HG03066 (cell line): Measurements from ENCODE around the gene PCSK6.
"Not testable (repeated sequence)": the region's sequence is repeated elsewhere in the genome, so short reads cannot be mapped to it uniquely, and the experiment has no call there.

ENCODE experiments used
- ATAC-seq: cut with Tn5 transposase; IDR thresholded peaks from one replicate; pipeline ENCODE4 v1.9.1; 2021; ENCODE audit warnings: low read depth; ENCODE audit not compliant: unreplicated experiment

Gene PCSK6

GRCh38 chr15:101296418-101297405 is 192.8 kb downstream of the PCSK6 start:
- ATAC-seq: no peak

GRCh38 chr15:101295607-101296161 is 193.8 kb downstream of the PCSK6 start:
- no peak for ATAC-seq

- peak; percentile 67 for ATAC-seq
Observed at GRCh38 chr15:101294731-101295606, 194.5 kb downstream of the PCSK6 start, which contains the start of gene SNRPA1. TSS of gene SNRPA1 (minus strand) at chr15:101295248. CDS start at chr15:101295178, 70 bp downstream.

GRCh38 chr15:101293122-101293521 is 196.4 kb downstream of the PCSK6 start:
- no peak for ATAC-seq

- ATAC-seq: no peak
Observed at GRCh38 chr15:101288905-101289513, 200.5 kb downstream of the PCSK6 start.

GRCh38 chr15:101287342-101287741 is 202.2 kb downstream of the PCSK6 start:
- ATAC-seq: not testable (repeated sequence)

- ATAC-seq: no peak
Observed at GRCh38 chr15:101286471-101287114, 202.9 kb downstream of the PCSK6 start.

GRCh38 chr15:101283931-101284330 is 205.6 kb downstream of the PCSK6 start:
- ATAC-seq: no peak

- ATAC-seq: no peak
Observed at GRCh38 chr15:101280007-101280406, 209.5 kb downstream of the PCSK6 start.

GRCh38 chr15:101277943-101278564 is 211.5 kb downstream of the PCSK6 start:
- ATAC-seq: no peak

- ATAC-seq: peak; percentile 78
Observed at GRCh38 chr15:101277038-101277822, 212.3 kb downstream of the PCSK6 start, which contains the start of gene SELENOS. TSS of gene SELENOS (minus strand) at chr15:101277485. CDS start at chr15:101277417, 68 bp downstream.

GRCh38 chr15:101276501-101277037 is 212.9 kb downstream of the PCSK6 start:
- peak; percentile 45 for ATAC-seq

- ATAC-seq: peak; percentile 38
Observed at GRCh38 chr15:101275018-101275417, 214.5 kb downstream of the PCSK6 start.

GRCh38 chr15:101273534-101273933 is 216.0 kb downstream of the PCSK6 start:
- ATAC-seq: no peak

GRCh38 chr15:101272584-101272983 is 216.9 kb downstream of the PCSK6 start:
- ATAC-seq: no peak

GRCh38 chr15:101269479-101270223 is 219.9 kb downstream of the PCSK6 start:
- ATAC-seq: no peak

- no peak for ATAC-seq
Observed at GRCh38 chr15:101267320-101268104, 222.0 kb downstream of the PCSK6 start.
